Panc1 (cell line): Measurements from ENCODE around the gene PRTN3. TPM values are rescaled to one million over a fixed set of nuclear protein-coding genes. Genes with fewer than 3 reads are reported as not detected.

ENCODE experiments used
- ATAC-seq: fragments of 200-7000 bp; cut with Tn5 transposase; 2 replicates; pipeline ENCODE4 v1.9.1; 2020; ENCODE audit warnings: mild to moderate bottlenecking, moderate library complexity
- BruUV-seq: library from RNA; stranded (reverse); fragments of 400-500 nt; replicated peaks from 2 replicates; lab custom pipeline; 2021; lab: Mats Ljungman, UMichigan
- CTCF ChIA-PET: fragments of 300-600 bp; sonication (Branson Sonifier 250); formaldehyde crosslinking; loops from one replicate; lab custom pipeline; 2022; ENCODE audit warnings: antibody characterized with exemption; lab: Charles Lee
- POLR2A ChIA-PET: fragments of 300-600 bp; sonication (Branson Sonifier 250); formaldehyde crosslinking; loops from one replicate; lab custom pipeline; 2022; ENCODE audit warnings: antibody characterized with exemption; lab: Charles Lee
- DNase-seq: peaks from one replicate; pipeline ENCODE4 v3.0.0-alpha.2; 2010; ENCODE audit warnings: low read depth, low spot score
- H3K27ac ChIP-seq: 2 replicates; pipeline ENCODE4 v1.5.1; 2011; ENCODE audit warnings: mild to moderate bottlenecking, low read length, inconsistent platforms
- H3K27me3 ChIP-seq: fragments of 200-500 bp; sonication (Bioruptor generic); 2 replicates; pipeline ENCODE4 v1.6.0; 2014; ENCODE audit warnings: low read length, inconsistent platforms; ENCODE audit not compliant: control insufficient read depth, insufficient read depth
- H3K36me3 ChIP-seq: fragments of 200-500 bp; sonication (Bioruptor generic); 2 replicates; pipeline ENCODE4 v1.5.1; 2014; ENCODE audit warnings: inconsistent platforms, mild to moderate bottlenecking, low read length, moderate library complexity; ENCODE audit not compliant: control insufficient read depth, insufficient read depth
- H3K4me1 ChIP-seq: 2 replicates; pipeline ENCODE4 v1.5.1; 2011; ENCODE audit warnings: inconsistent platforms, mild to moderate bottlenecking, low read length, moderate library complexity; ENCODE audit not compliant: control insufficient read depth, insufficient read depth
- H3K4me3 ChIP-seq, 2 experiments: 2 replicates each; pipeline ENCODE4 v1.5.1; 2011 to 2012; ENCODE audit warnings: low read depth in 2 of 2, low read length in 2 of 2, mild to moderate bottlenecking in 2 of 2, inconsistent platforms in 1 of 2, moderate library complexity in 1 of 2
- H3K9me3 ChIP-seq: fragments of 200-500 bp; sonication (Bioruptor generic); 2 replicates; pipeline ENCODE4 v1.5.1; 2014; ENCODE audit warnings: low read depth, mild to moderate bottlenecking, inconsistent platforms, low read length, moderate library complexity; ENCODE audit not compliant: control insufficient read depth, insufficient read depth
- CTCF ChIP-seq: fragments of 450-650 bp; IDR thresholded peaks from 2 replicates; pipeline ENCODE4 v1.5.1; 2017; ENCODE audit warnings: mild to moderate bottlenecking
- POLR2AphosphoS5 ChIP-seq: IDR thresholded peaks from 2 replicates; pipeline ENCODE4 v1.6.1; 2012; ENCODE audit warnings: mild to moderate bottlenecking, low read depth, low read length, moderate library complexity
- REST ChIP-seq, 2 experiments: IDR thresholded peaks; 2 replicates each; pipeline ENCODE4 v1.6.1; 2011 to 2012; ENCODE audit warnings: low read depth in 2 of 2, control low read depth in 1 of 2, low read length in 1 of 2, mild to moderate bottlenecking in 1 of 2, moderate library complexity in 1 of 2; ENCODE audit not compliant: insufficient read depth in 1 of 2
- SIN3A ChIP-seq: IDR thresholded peaks from 2 replicates; pipeline ENCODE4 v1.6.1; 2012; ENCODE audit warnings: low read depth, mild to moderate bottlenecking, low read length, moderate library complexity, borderline replicate concordance; ENCODE audit not compliant: insufficient read depth
- TCF7L2 ChIP-seq: IDR thresholded peaks from 2 replicates; pipeline ENCODE4 v1.6.1; 2011; ENCODE audit warnings: mild to moderate bottlenecking, low read depth, low read length, inconsistent platforms
- in situ Hi-C: cut with HindIII; loops from 2 replicates; pipeline ENCODE4 v1.10.0; 2016; ENCODE audit warnings: low sequenced_read_pairs, low pct_unique_long_range_greater_than_20kb
- intact Hi-C: fragments of 100-400 bp; cut with micrococcal nuclease; formaldehyde crosslinking; loops from one replicate; pipeline ENCODE4 v1.10.0; 2022; ENCODE audit not compliant: unreplicated experiment
- total RNA-seq: library from RNA; stranded (reverse); gene quantifications from one replicate; pipeline ENCODE4 v1.2.1, GENCODE V29; 2021; ENCODE audit not compliant: unreplicated experiment

The PRTN3 gene
- total RNA-seq, 1 experiment from 2014 or later: 1.5 TPM

GRCh38 chr19:882871-883497, 42.2 kb downstream of the PRTN3 start:
- Histone ChIP-seq H3K36me3 (no peaks in the 10 kb centered on the region), H3K4me1 (no peaks in the 10 kb centered on the region), H3K27me3 (no peaks in the 10 kb centered on the region), H3K9me3 (no peaks in the 10 kb centered on the region), H3K27ac (no peak overlapping the region), H3K4me3 (no peak overlapping the region)
- intact Hi-C loops (no loop called here), in situ Hi-C loops (no loop called here)
- ATAC-seq (no peak), DNase-seq (no peak)
- no TSS peak for BruUV-seq
- TF ChIP-seq REST (IDR thresholded peaks at IDR 0.05; ENCODE audit: insufficient read depth in 1 of 2, low read depth in 2 of 2, low read length in 1 of 2): no peak
- ChIA-PET POLR2A (no interaction called here), CTCF (no interaction called here)

- no peak overlapping the region for H3K4me3 ChIP-seq
- TF ChIP-seq POLR2AphosphoS5 (no peak), SIN3A (no peak), TCF7L2 (no peak), CTCF (no peak), REST (IDR thresholded peaks at IDR 0.05; ENCODE audit: insufficient read depth in 1 of 2, low read depth in 2 of 2, low read length in 1 of 2) (no peak)
- no peak for DNase-seq
- in situ Hi-C loops (no loop called here), intact Hi-C loops (no loop called here)
- POLR2A ChIA-PET: no interaction called here
- BruUV-seq: no TSS peak
- no peaks in the 10 kb centered on the region for H3K36me3 ChIP-seq
- H3K27ac ChIP-seq: no peak overlapping the region
- no peaks in the 10 kb centered on the region for H3K9me3 ChIP-seq
- CTCF ChIA-PET: no interaction called here
- peak; percentile 71 for ATAC-seq
- no peaks in the 10 kb centered on the region for H3K4me1 ChIP-seq
- no peaks in the 10 kb centered on the region for H3K27me3 ChIP-seq
Measured at GRCh38 chr19:883661-884211, 42.9 kb downstream of the PRTN3 start.
